Ectodermal cell (in vitro differentiated cells): ENCODE data around the gene NUAK2.

Experiments
- H3K27ac ChIP-seq: 2 replicates; pipeline ENCODE4 v1.7.0; 2013; ENCODE audit warnings: mild to moderate bottlenecking, low read depth, low read length; ENCODE audit not compliant: insufficient read depth, poor library complexity, severe bottlenecking
- H3K27me3 ChIP-seq: 2 replicates; pipeline ENCODE4 v1.7.0; 2013; ENCODE audit warnings: mild to moderate bottlenecking, low read length; ENCODE audit not compliant: insufficient read depth, control insufficient read depth, poor library complexity, severe bottlenecking
- H3K36me3 ChIP-seq: one replicate; pipeline ENCODE4 v1.7.0; 2013; ENCODE audit warnings: low read length; ENCODE audit not compliant: control insufficient read depth, insufficient read depth
- H3K4me1 ChIP-seq: one replicate; pipeline ENCODE4 v1.7.0; 2013; ENCODE audit warnings: low read length; ENCODE audit not compliant: control insufficient read depth, insufficient read depth
- H3K4me3 ChIP-seq: 2 replicates; pipeline ENCODE4 v1.7.0; 2013; ENCODE audit warnings: low read depth, low read length, control low read depth; ENCODE audit not compliant: insufficient read depth
- H3K9me3 ChIP-seq: 2 replicates; pipeline ENCODE4 v1.7.0; 2013; ENCODE audit warnings: mild to moderate bottlenecking, low read length, moderate library complexity; ENCODE audit not compliant: control insufficient read depth
- WGBS, 2 experiments: methylation state at CpG; one replicate each; pipeline ENCODE4 v1.1.7; 2013; ENCODE audit warnings: missing lambda C conversion rate in 2 of 2; 5-methylcytosine and 5-hydroxymethylcytosine counted together

NUAK2 gene

GRCh38 chr1:205273551-205273982 is 48.0 kb downstream of the NUAK2 start:
- Histone ChIP-seq H3K27me3 (no peaks in the 10 kb centered on the region), H3K27ac (peak overlapping the region; percentile 6), H3K9me3 (no peaks in the 10 kb centered on the region), H3K36me3 (no peaks in the 10 kb centered on the region), H3K4me1 (peaks cover 31% of the 10 kb centered on the region), H3K4me3 (no peak overlapping the region)
- WGBS, 2 experiments, result 13% methylated on average over 7 of the region's 7 CpGs

GRCh38 chr1:205272536-205272935 is 49.0 kb downstream of the NUAK2 start:
- no peak overlapping the region for H3K27ac ChIP-seq
- no peaks in the 10 kb centered on the region for H3K36me3 ChIP-seq
- no peaks in the 10 kb centered on the region for H3K27me3 ChIP-seq
- WGBS, 2 experiments, result 48 to 54% methylated on average over 3 of the region's 3 CpGs
- peaks cover 31% of the 10 kb centered on the region for H3K4me1 ChIP-seq
- no peak overlapping the region for H3K4me3 ChIP-seq
- H3K9me3 ChIP-seq, result no peaks in the 10 kb centered on the region

- Histone ChIP-seq H3K27ac (no peak overlapping the region), H3K9me3 (no peaks in the 10 kb centered on the region), H3K4me3 (no peak overlapping the region), H3K4me1 (peaks cover 31% of the 10 kb centered on the region), H3K36me3 (no peaks in the 10 kb centered on the region), H3K27me3 (no peaks in the 10 kb centered on the region)
- WGBS, 2 experiments, result 95 to 96% methylated on average over 18 of the region's 18 CpGs
These were observed 49.8 kb downstream of the NUAK2 start for GRCh38 chr1:205271745-205272144.

GRCh38 chr1:205271277-205271676 is 50.3 kb downstream of the NUAK2 start:
- peaks cover 27% of the 10 kb centered on the region for H3K4me1 ChIP-seq
- no peak overlapping the region for H3K4me3 ChIP-seq
- 92 to 94% methylated on average over 8 of the region's 8 CpGs for WGBS, 2 experiments
- H3K36me3 ChIP-seq, result no peaks in the 10 kb centered on the region
- no peaks in the 10 kb centered on the region for H3K27me3 ChIP-seq
- no peaks in the 10 kb centered on the region for H3K9me3 ChIP-seq
- H3K27ac ChIP-seq, result no peak overlapping the region

GRCh38 chr1:205270764-205271163 is 50.8 kb downstream of the NUAK2 start:
- WGBS, 2 experiments, result 94% methylated on average over 8 of the region's 8 CpGs
- Histone ChIP-seq H3K27me3 (no peaks in the 10 kb centered on the region), H3K27ac (no peak overlapping the region), H3K36me3 (no peaks in the 10 kb centered on the region), H3K4me1 (peaks cover 25% of the 10 kb centered on the region), H3K9me3 (no peaks in the 10 kb centered on the region), H3K4me3 (no peak overlapping the region)

- no peaks in the 10 kb centered on the region for H3K36me3 ChIP-seq
- H3K9me3 ChIP-seq, result no peaks in the 10 kb centered on the region
- WGBS, 2 experiments, result 96 to 98% methylated on average over 5 to 7 of the region's 7 CpGs
- H3K4me1 ChIP-seq, result peaks cover 25% of the 10 kb centered on the region
- no peak overlapping the region for H3K4me3 ChIP-seq
- H3K27ac ChIP-seq, result no peak overlapping the region
- no peaks in the 10 kb centered on the region for H3K27me3 ChIP-seq
These were observed 51.3 kb downstream of the NUAK2 start for GRCh38 chr1:205270271-205270670.

- Histone ChIP-seq H3K4me3 (no peak overlapping the region), H3K27me3 (no peaks in the 10 kb centered on the region), H3K4me1 (peaks cover 25% of the 10 kb centered on the region), H3K36me3 (no peaks in the 10 kb centered on the region), H3K9me3 (no peaks in the 10 kb centered on the region), H3K27ac (no peak overlapping the region)
- 91 to 93% methylated on average over 8 of the region's 8 CpGs for WGBS, 2 experiments
These were observed 51.8 kb downstream of the NUAK2 start for GRCh38 chr1:205269711-205270110.

- Histone ChIP-seq H3K27me3 (no peaks in the 10 kb centered on the region), H3K4me1 (peaks cover 21% of the 10 kb centered on the region)
- 96 to 97% methylated on average over 48 of the region's 48 CpGs for WGBS, 2 experiments
These were observed 52.5 kb downstream of the NUAK2 start for GRCh38 chr1:205268846-205269680.

GRCh38 chr1:205267306-205267902 is 54.1 kb downstream of the NUAK2 start:
- Histone ChIP-seq H3K9me3 (no peaks in the 10 kb centered on the region), H3K27me3 (no peaks in the 10 kb centered on the region), H3K4me1 (peaks cover 5% of the 10 kb centered on the region), H3K4me3 (no peak overlapping the region), H3K36me3 (no peaks in the 10 kb centered on the region), H3K27ac (no peak overlapping the region)
- WGBS, 2 experiments, result 93 to 94% methylated on average over 8 of the region's 8 CpGs

More at GRCh38 chr1:205268846-205269680, 52.5 kb downstream of the NUAK2 start:
- H3K27ac ChIP-seq, result no peak overlapping the region
- H3K9me3 ChIP-seq, result no peaks in the 10 kb centered on the region
- H3K4me3 ChIP-seq, result no peak overlapping the region
- H3K36me3 ChIP-seq, result no peaks in the 10 kb centered on the region

- H3K27ac ChIP-seq, result no peak overlapping the region
- H3K27me3 ChIP-seq, result no peaks in the 10 kb centered on the region
- H3K36me3 ChIP-seq, result no peaks in the 10 kb centered on the region
- no peak overlapping the region for H3K4me3 ChIP-seq
- peaks cover 6% of the 10 kb centered on the region for H3K4me1 ChIP-seq
- 87% methylated on average over 10 of the region's 10 CpGs for WGBS, 2 experiments
- H3K9me3 ChIP-seq, result no peaks in the 10 kb centered on the region
These were observed 54.8 kb downstream of the NUAK2 start for GRCh38 chr1:205266611-205267305.
